Nucleus accumbens (tissue), 56 donors: ENCODE data around the gene PYURF.

Experiments used
- DNase-seq, 56 donors: peaks; one replicate each; lab custom pipeline; 2025; lab: John Stamatoyannopoulos, UW

Gene PYURF

DNA sequence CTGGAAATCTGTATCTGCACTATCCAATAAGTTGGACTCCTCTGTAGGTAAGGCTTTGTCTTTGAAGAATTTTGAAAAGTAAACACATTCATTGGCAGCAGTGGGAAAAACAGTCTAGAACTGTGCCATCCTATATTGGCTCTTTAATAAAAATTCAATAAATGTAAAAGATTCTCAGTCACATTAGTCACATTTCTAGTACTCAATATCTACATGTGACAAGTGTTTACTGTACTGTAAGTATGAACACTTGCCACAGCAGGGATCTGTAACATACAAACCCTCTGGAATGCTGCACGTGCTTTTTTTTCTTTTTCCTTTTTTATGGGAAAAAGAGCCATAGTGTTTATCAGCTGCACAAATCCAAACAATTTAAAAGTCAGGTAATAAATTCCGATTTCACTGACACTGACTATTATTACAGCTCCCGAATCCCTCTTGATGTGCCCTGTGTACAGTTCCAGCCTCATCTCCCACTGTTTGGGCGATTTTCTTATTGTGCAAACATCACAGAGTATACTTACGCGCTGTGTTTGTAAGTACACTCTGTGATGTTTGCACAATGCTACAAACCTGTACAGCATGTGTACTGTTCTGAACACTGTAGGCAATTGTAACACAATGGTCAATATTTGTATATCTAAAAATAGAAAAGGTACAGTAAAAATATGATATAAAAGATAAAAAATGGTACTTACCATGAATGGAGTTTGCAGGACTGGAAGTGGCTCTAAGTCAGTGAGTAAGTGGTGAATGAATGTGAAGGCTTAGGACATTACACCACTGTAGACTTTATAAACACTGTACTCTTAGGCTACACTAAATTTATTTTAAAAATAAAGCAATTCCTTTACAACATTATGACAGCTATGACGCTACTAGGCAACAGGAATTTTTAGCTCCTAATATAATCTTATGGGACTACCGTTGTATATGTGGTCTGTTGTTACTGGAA, 8.7 kb downstream of the PYURF start:
- DNase-seq: no peak

DNA sequence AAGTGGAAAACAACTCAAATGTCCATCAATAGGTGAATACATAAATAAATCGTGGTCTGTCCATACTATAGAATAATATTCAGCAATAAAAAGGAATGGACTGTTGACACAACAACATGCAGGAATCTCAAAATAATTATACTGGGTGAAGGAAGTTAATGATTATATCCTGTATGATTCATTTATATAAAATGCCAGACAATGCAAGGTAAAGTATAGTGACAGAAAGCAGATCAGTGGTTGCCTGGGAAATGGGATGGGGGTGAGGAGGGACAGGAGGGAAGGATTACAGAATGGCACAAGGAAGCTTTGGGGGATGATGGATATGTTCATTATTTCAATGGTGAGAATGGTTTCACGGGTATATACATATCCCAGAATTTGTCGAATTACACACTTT, 12.3 kb downstream of the PYURF start:
- DNase-seq: no peak

DNA sequence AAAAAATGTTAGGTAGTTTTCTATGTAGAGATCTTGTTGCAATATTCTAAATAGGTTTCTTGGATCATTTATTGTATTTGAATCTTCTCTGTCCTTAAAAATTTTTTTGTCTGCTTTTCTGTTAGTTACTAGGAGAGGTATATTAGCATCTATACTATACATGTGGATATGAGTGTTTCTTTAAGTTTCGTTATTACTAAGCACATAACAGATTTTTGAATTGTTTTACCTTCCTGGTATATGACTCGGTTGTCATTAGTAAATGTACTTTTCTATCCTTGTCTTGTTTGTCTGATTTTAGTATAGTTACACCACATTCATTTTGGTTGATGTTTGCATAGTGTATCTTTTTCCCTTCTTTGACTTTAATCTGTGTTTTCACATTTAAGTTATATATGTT, 20.2 kb downstream of the PYURF start:
- no peak for DNase-seq

DNA sequence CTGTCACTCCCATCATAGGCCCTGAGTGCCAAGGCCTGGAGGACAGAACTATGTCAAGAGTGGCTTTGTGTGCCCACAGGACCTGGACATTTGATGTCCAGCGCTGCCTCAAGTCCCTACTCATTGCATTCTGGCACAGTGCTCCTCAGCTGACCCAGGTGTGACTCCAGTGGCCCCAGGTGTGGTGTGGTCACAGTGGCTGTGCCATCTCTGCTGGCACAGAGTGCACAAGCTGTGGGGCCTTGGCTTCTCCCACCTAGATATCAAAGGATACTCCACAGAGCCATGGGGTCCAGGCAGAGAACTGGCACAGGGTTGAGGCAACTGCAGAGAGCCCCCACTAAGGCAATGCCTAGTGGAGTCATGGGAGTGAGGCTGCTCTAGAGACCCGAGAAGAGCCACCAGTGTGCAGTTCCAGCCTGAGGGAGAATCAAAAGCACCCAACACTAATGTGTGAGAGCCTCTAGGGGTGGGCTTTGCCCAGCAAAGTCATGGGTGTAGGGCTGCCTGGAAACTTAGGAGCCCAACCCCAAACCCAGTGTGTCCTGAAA, 25.6 kb downstream of the PYURF start:
- DNase-seq: no peak

DNA sequence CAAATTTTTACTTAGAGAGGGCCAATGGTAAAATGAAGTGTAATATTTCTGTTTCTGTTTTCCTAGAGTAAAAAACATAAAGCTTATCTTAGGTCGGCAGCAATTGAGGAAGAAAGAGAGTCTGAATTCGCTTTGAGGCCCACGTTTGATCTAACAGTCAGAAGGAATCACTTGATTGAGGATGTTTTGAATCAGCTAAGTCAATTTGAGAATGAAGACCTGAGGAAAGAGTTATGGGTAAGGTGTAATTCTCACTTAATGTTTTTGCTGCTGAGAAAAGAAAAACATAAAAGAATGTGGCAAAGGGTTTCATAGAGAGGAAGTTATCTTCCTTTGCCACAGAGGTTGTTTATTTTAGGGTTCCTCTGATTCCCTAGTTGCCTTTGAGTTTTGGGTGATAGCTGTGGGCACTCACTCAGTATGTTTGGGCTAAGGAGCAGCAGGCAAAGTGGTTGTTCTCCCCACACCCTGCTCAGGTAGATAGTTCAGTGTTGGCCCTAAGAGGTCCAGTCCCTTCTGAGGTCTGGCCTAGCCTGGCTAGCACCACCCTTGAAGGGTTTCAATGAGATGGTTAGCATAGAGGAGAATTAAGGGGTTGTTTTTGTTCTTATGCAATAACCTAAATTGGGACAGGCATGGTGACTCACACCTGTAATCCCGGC, 34.3 kb downstream of the PYURF start:
- no peak for DNase-seq

DNA sequence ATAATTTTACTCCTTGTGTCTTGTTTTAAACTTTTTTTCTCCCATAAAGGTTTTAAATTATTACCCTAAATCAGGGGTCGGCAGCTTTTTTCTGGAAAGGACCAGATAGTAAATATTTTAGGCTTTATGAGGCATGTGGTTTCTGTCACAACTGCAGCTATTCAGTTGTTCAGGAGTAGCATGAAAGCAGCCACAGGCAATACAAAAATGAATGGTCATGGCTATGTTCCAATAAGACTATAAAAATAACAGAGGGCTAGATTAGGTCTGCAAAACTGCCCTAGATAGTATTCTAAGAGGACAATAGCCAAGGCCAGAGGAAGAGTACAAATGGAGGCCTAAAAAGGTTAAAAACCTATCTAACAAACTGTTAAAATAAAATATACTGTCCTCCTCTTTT, 42.0 kb downstream of the PYURF start:
- no peak for DNase-seq

DNA sequence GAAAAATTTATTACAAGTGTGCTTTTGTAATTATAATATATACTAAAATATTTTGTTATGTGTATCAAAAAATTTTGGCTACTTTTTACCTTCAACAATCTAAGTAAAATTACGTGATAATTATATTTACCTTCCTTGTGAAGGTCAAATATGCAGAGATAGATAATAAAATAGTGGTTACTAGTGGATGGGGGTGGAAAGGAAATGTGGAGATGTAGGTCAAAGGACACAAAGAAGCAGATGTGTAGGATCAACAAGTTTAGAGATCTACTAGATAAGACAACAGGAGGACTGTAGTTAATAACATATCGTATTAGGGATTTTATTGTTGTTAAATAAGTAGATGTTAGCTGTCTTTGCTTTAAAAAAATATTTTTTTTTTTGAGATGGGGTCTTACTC, 45.3 kb downstream of the PYURF start:
- no peak for DNase-seq

DNA sequence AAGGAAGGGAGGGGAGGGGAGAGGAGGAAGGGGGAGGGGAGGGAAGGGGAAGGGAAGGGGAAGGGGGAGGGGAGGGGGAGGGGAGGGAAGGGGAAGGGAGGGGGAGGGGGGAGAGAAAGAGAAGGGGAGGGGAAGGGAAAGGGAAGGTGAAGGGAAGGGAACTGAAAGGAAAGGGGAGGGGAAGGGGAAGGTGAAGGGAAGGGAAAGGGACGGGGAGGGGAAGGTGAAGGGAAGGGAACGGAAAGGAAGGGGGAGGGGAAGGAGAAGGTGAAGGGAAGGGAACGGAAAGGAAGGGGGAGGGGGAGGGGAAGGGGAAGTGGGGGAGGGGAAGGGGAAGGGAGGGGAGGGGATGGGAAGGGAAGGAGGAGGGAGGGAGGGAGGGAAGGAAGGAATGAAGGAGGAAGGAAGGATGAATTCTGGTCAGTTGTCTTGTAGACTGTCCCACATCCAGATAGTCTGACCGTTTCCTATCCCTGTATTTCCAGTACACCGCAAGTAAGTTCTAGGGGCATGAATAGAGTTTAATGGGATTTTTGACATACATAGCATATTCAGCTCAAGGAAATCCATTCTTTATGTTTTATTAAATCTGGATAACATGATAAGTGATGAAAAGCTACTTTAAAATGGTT, 46.2 kb downstream of the PYURF start:
- DNase-seq: no peak
